HG03442 (cell line): ENCODE results near the gene LYST.

Experiments used
- ATAC-seq: cut with Tn5 transposase; IDR thresholded peaks from one replicate; pipeline ENCODE4 v1.9.1; 2021; ENCODE audit warnings: mild to moderate bottlenecking, moderate library complexity; ENCODE audit not compliant: unreplicated experiment

Gene LYST

GRCh38 chr1:235613602-235614001 lies 253.1 kb downstream of the LYST start:
- ATAC-seq = no peak

DNA sequence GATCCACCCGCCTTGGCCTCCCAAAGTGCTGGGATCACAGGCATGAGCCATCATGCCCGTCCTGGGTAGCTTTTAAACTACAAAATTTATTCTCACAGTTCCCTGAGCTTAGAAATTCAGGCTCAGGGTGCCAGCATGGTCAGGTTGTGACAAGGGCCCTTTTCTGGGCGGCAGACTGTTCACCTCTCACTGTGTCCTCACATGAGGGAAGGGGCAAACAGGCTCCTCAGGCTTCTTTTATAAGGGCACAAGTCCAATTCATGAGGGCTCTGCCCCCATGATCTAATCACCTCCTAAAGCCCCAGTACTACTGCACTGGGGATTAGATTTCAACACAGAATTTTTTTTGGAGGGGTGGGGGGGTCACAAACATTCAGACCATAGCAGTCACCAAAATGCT lies 253.9 kb downstream of the LYST start:
- no peak for ATAC-seq
